ENCODE data around the gene ANXA2. TPM values are rescaled to one million over a fixed set of nuclear protein-coding genes. Genes with fewer than 3 reads are reported as not detected.

The ANXA2 gene
- total RNA-seq, 2 donors from 2014 or later = 752 to 812 TPM

DNA sequence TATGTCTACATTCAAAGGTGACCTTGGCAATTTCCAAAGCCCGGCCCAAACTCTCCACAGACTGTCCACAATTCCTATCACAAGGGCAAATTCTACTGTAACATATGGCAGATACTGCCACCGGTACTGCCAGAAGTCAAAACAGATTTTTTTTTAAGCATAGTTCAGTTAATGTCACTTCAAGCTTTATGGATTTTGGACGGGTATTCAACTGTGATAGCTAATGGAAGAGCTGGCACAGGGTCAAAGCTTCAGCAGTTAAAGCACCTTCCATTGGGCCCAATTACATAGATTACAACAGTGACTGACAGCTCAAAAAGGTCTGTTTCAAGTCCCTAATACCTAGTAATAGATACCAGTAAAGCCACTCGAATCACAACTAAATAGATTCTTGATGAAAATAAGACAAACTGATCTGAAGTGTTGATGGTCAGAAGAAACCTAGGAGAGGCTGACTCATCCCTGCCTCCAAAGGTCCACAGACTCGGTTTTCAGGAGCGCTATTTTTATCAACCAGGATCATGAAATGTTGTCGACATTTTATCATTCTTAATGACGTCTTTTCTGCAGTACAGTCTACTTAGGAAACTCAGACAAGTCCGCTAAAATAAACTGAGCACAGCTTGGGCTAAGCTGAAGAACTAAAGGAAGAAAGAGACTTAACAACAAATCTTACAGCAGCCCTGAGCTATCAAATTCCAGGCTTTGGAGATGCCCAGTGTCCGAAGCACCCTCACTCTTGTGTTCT is 38.7 kb downstream of the ANXA2 start:
- TF ChIP-seq, protein P1, sequence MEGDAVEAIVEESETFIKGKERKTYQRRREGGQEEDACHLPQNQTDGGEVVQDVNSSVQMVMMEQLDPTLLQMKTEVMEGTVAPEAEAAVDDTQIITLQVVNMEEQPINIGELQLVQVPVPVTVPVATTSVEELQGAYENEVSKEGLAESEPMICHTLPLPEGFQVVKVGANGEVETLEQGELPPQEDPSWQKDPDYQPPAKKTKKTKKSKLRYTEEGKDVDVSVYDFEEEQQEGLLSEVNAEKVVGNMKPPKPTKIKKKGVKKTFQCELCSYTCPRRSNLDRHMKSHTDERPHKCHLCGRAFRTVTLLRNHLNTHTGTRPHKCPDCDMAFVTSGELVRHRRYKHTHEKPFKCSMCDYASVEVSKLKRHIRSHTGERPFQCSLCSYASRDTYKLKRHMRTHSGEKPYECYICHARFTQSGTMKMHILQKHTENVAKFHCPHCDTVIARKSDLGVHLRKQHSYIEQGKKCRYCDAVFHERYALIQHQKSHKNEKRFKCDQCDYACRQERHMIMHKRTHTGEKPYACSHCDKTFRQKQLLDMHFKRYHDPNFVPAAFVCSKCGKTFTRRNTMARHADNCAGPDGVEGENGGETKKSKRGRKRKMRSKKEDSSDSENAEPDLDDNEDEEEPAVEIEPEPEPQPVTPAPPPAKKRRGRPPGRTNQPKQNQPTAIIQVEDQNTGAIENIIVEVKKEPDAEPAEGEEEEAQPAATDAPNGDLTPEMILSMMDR (IDR thresholded peaks at IDR 0.05) = no peak
- no peaks in the 10 kb centered on the region for H3K27me3 ChIP-seq (replicated peaks; ENCODE audit: insufficient read depth)
- H3K4me1 ChIP-seq (ENCODE audit: control insufficient read depth in 1 of 2, low read depth in 2 of 2) = peaks cover 32 to 58% of the 10 kb centered on the region in 2 donors
- peak; percentile 56 for ATAC-seq (ENCODE audit: insufficient number of reproducible peaks, low FRiP score, low read depth)
- peaks cover 39% of the 10 kb centered on the region for H3K36me3 ChIP-seq
- H3K27ac ChIP-seq = peak overlapping the region; percentile 72 to 82
- no peaks in the 10 kb centered on the region for H3K9me3 ChIP-seq
- no peak overlapping the region for H3K4me3 ChIP-seq
- no peak for DNase-seq (ENCODE audit: low spot score)

DNA sequence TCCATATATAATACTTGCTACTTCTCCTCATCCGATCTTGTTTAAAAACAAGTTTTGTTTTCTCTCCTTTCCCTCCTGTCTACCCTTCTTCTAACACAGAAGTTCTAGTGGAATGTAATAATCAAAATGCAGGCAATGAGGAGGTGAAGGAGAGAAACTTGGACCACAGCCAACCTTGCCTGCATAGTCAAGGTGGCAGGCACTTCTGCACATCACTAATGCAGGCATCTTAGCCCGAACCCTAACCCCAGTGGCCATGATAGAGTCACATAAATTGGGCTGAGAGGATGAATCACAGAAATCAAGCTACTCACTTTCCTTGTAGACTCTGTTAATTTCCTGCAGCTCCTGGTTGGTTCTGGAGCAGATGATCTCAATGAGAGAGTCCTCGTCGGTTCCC is 41.0 kb downstream of the ANXA2 start:
- TF ChIP-seq, protein P1 (IDR thresholded peaks at IDR 0.05) = no peak
- peaks cover 56% of the 10 kb centered on the region for H3K36me3 ChIP-seq
- ATAC-seq (ENCODE audit: insufficient number of reproducible peaks, low FRiP score, low read depth) = no peak
- no peak for DNase-seq (ENCODE audit: low spot score)
- H3K9me3 ChIP-seq = no peaks in the 10 kb centered on the region
- H3K27me3 ChIP-seq (replicated peaks; ENCODE audit: insufficient read depth) = no peaks in the 10 kb centered on the region
- peaks cover 12 to 35% of the 10 kb centered on the region in 2 donors for H3K4me1 ChIP-seq (ENCODE audit: control insufficient read depth in 1 of 2, low read depth in 2 of 2)
- no peak overlapping the region for H3K27ac ChIP-seq
- no peak overlapping the region for H3K4me3 ChIP-seq

DNA sequence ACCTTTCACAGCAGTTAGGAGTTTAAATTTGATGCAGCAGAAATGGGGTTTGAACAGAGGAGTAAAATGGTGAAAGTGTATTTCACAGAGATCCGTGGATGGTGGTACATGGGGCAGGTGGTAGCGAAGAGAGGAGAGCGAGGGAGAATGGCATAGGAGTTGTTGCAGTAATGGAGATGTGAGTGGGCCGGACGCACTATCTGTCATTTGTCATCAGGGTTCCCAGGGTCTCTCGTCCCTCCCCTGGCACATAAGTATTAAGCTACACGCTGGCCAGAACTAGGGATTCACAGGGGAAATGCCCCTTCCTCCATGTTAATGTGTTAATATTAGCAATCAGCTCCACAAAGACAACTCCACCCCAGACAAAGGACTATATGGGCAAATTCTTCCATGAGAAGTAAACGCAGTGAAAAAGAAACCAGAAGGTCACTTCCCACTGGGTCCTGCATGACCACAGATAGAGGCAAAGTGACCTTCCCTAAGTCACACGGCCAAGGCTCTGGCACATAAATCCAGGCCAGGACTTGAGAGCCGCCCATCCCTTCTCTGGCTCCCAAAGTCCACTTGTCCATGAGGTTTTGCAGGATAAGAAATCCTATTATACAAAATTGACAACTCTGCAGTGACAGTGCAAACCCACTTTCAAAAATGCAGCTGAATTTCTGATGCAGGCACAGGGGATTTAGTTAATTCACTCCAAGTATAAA is 42.5 kb downstream of the ANXA2 start:
- Histone ChIP-seq H3K27me3 (replicated peaks; ENCODE audit: insufficient read depth) (no peaks in the 10 kb centered on the region), H3K27ac (peak overlapping the region in 1 of 2 donors; percentile 5), H3K36me3 (peaks cover 69% of the 10 kb centered on the region), H3K4me1 (ENCODE audit: control insufficient read depth in 1 of 2, low read depth in 2 of 2) (peaks cover 7 to 20% of the 10 kb centered on the region in 2 donors), H3K4me3 (no peak overlapping the region), H3K9me3 (no peaks in the 10 kb centered on the region)
- DNase-seq (ENCODE audit: low spot score) (no peak), ATAC-seq (ENCODE audit: insufficient number of reproducible peaks, low FRiP score, low read depth) (no peak)
- TF ChIP-seq, protein P1 (IDR thresholded peaks at IDR 0.05) = no peak

GRCh38 chr15:60353245-60353920 is 44.4 kb downstream of the ANXA2 start:
- peaks cover 76% of the 10 kb centered on the region for H3K36me3 ChIP-seq
- H3K9me3 ChIP-seq = no peaks in the 10 kb centered on the region
- H3K27ac ChIP-seq = no peak overlapping the region
- no peaks in the 10 kb centered on the region for H3K27me3 ChIP-seq (replicated peaks; ENCODE audit: insufficient read depth)
- H3K4me3 ChIP-seq = no peak overlapping the region
- DNase-seq (ENCODE audit: low spot score) (no peak), ATAC-seq (ENCODE audit: insufficient number of reproducible peaks, low FRiP score, low read depth) (no peak)
- H3K4me1 ChIP-seq (ENCODE audit: control insufficient read depth in 1 of 2, low read depth in 2 of 2) = peaks cover 0 to under 1% of the 10 kb centered on the region in 2 donors
- TF ChIP-seq, protein P1 (IDR thresholded peaks at IDR 0.05) = no peak

DNA sequence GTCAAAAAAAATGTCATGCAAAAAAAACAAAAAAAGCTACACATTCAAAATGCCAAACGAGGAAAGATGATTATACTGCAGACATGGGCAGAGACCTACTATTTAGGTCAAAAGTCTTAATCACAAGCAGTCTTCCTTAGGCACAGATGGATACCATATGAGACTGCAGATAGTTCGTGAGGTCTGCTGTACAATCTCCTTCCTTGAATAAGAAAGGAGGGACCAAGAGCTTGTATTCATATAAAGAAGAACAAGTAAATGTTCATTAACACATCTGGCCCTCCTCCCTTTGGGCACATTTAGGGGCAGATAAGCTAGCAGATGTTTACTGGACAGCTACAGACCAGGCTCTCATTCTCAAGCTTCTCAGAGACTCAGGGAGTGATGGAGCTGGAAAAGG is 45.3 kb downstream of the ANXA2 start:
- Histone ChIP-seq H3K27ac (no peak overlapping the region), H3K9me3 (no peaks in the 10 kb centered on the region), H3K36me3 (peaks cover 84% of the 10 kb centered on the region), H3K27me3 (replicated peaks; ENCODE audit: insufficient read depth) (no peaks in the 10 kb centered on the region), H3K4me1 (ENCODE audit: control insufficient read depth in 1 of 2, low read depth in 2 of 2) (no peaks in the 10 kb centered on the region), H3K4me3 (no peak overlapping the region)
- ATAC-seq (ENCODE audit: insufficient number of reproducible peaks, low FRiP score, low read depth) (no peak), DNase-seq (ENCODE audit: low spot score) (no peak)
- TF ChIP-seq, protein P1 (IDR thresholded peaks at IDR 0.05) = no peak

All from thoracic aorta (tissue), 2 donors.